Mammary epithelial cell (primary cell): ENCODE data around the gene MGAT5.

Experiments used
- EZH2 ChIP-seq: IDR thresholded peaks from 2 replicates; pipeline ENCODE4 v1.6.1; 2012; ENCODE audit warnings: low read length, inconsistent platforms, borderline replicate concordance
- TF ChIP-seq, protein P1 (sequence below), 2 donors: IDR thresholded peaks in 1 of 2; conservative IDR thresholded peaks in 1 of 2; 2 replicates each; pipeline ENCODE4 v1.5.1; 2011 to 2012; ENCODE audit warnings: inconsistent platforms in 2 of 2, low read length in 2 of 2, mild to moderate bottlenecking in 2 of 2, control low read depth in 1 of 2, low read depth in 1 of 2; ENCODE audit not compliant: insufficient read depth in 1 of 2; ENCODE audit errors: extremely low read depth in 1 of 2

DNA sequence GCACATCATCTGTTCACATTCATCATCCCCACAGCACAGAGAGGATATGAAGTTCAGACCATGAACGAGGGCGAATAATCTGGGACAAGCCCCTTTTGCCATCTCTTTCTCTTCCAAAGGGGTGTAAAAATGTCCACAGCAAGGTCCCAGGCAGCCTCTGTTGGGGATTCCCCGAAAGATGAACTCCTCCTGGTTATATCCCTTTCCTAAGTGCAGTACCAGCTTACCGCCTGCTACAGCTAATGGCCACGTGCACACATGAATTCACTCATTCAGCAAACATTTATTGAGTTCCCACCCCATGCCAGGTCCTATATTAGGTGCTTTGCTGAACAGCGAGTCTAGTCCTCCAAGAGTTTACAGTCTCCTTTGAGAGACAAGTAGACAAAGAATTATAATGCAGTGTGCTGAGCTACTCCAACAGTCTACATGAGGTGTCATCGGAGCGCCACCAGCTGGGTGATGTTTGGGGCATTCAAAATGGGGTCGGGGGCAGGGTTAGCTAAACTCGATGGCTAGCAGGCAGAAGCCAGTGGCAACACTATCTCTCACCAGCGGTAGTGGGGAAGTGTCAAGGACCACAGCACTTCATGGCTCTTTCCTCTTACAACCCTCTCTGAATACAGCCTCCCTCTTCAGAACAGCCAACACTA is 236.0 kb downstream of the MGAT5 start:
- TF ChIP-seq, protein P1, sequence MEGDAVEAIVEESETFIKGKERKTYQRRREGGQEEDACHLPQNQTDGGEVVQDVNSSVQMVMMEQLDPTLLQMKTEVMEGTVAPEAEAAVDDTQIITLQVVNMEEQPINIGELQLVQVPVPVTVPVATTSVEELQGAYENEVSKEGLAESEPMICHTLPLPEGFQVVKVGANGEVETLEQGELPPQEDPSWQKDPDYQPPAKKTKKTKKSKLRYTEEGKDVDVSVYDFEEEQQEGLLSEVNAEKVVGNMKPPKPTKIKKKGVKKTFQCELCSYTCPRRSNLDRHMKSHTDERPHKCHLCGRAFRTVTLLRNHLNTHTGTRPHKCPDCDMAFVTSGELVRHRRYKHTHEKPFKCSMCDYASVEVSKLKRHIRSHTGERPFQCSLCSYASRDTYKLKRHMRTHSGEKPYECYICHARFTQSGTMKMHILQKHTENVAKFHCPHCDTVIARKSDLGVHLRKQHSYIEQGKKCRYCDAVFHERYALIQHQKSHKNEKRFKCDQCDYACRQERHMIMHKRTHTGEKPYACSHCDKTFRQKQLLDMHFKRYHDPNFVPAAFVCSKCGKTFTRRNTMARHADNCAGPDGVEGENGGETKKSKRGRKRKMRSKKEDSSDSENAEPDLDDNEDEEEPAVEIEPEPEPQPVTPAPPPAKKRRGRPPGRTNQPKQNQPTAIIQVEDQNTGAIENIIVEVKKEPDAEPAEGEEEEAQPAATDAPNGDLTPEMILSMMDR (conservative IDR thresholded peaks at IDR 0.05 in 1 of 2, IDR thresholded peaks at IDR 0.05 in 1 of 2; ENCODE audit: extremely low read depth in 1 of 2, insufficient read depth in 1 of 2, low read depth in 1 of 2, low read length in 2 of 2), result no peak
- TF ChIP-seq EZH2, result no peak
